Measurements from ENCODE around the gene AGFG2. TPM values are rescaled to one million over a fixed set of nuclear protein-coding genes. Genes with fewer than 3 reads are reported as not detected.

Gene AGFG2
- total RNA-seq, 4 donors from 2014 or later, result 63.8 to 154 (median 102) TPM

GRCh38 chr7:100504887-100505611 lies 34.0 kb upstream of the AGFG2 start:
- H3K4me3 ChIP-seq, result no peak overlapping the region
- no peaks in the 10 kb centered on the region for H3K36me3 ChIP-seq
- H3K27ac ChIP-seq, result no peak overlapping the region
- DNase-seq, result no peak
- TF ChIP-seq EP300 (IDR thresholded peaks at IDR 0.05; ENCODE audit: low read depth), result no peak
- no peak for TF ChIP-seq POLR2AphosphoS5 (IDR thresholded peaks at IDR 0.05)
- TF ChIP-seq POLR2A (IDR thresholded peaks at IDR 0.05), result no peak
- TF ChIP-seq, protein P1, sequence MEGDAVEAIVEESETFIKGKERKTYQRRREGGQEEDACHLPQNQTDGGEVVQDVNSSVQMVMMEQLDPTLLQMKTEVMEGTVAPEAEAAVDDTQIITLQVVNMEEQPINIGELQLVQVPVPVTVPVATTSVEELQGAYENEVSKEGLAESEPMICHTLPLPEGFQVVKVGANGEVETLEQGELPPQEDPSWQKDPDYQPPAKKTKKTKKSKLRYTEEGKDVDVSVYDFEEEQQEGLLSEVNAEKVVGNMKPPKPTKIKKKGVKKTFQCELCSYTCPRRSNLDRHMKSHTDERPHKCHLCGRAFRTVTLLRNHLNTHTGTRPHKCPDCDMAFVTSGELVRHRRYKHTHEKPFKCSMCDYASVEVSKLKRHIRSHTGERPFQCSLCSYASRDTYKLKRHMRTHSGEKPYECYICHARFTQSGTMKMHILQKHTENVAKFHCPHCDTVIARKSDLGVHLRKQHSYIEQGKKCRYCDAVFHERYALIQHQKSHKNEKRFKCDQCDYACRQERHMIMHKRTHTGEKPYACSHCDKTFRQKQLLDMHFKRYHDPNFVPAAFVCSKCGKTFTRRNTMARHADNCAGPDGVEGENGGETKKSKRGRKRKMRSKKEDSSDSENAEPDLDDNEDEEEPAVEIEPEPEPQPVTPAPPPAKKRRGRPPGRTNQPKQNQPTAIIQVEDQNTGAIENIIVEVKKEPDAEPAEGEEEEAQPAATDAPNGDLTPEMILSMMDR (IDR thresholded peaks at IDR 0.05), result no peak
- WGBS, 2 donors (ENCODE audit: low coverage in 1 of 2), result 92 to 94% methylated on average over 8 to 9 of the region's 9 CpGs
- H3K9me3 ChIP-seq, result no peaks in the 10 kb centered on the region
- H3K27me3 ChIP-seq, result no peaks in the 10 kb centered on the region
- H3K4me1 ChIP-seq, result no peaks in the 10 kb centered on the region
- in situ Hi-C loops (cut with MboI; ENCODE audit: low pct_ligation_motif_present in 1 of 4, low pct_unique_long_range_greater_than_20kb in 1 of 4, low sequenced_read_pairs in 3 of 4) (no loop called here), intact Hi-C loops (cut with DNase I; ENCODE audit: low total_unique reads) (no loop called here)

- TF ChIP-seq EP300 (IDR thresholded peaks at IDR 0.05; ENCODE audit: low read depth) (no peak), POLR2AphosphoS5 (IDR thresholded peaks at IDR 0.05) (no peak), POLR2A (IDR thresholded peaks at IDR 0.05) (no peak)
- TF ChIP-seq, protein P1 (IDR thresholded peaks at IDR 0.05), result no peak
Measured at GRCh38 chr7:100506356-100506923, 32.6 kb upstream of the AGFG2 start.

DNA sequence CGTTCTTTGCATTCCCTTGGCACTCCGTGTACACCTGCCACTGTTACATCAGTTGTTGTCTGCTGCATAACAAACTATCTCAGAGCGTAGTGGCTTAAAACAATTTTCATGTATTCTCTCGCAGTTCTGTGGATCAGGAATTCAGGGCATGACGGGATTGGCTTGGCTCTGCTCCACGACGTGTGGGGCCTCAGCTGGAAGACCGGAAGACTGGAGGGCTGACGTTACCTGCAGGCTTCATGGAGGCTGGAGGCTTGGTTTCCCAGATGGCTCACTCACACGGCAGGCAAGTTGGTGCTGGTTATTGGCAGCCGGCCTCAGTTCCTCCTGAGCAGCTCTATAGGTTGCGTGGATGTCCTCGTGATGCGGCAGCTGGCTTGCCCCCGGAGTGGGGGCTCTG lies 29.8 kb upstream of the AGFG2 start:
- Histone ChIP-seq H3K9me3 (no peaks in the 10 kb centered on the region), H3K4me3 (no peak overlapping the region), H3K27me3 (no peaks in the 10 kb centered on the region), H3K36me3 (no peaks in the 10 kb centered on the region), H3K27ac (no peak overlapping the region), H3K4me1 (no peaks in the 10 kb centered on the region)
- no peak for DNase-seq
- intact Hi-C loops (cut with DNase I; ENCODE audit: low total_unique reads), result no loop called here
- 73 to 82% methylated on average over 2 to 15 of the region's 15 CpGs for WGBS, 2 donors (ENCODE audit: low coverage in 1 of 2)
- in situ Hi-C loops (cut with MboI; ENCODE audit: low pct_ligation_motif_present in 1 of 4, low pct_unique_long_range_greater_than_20kb in 1 of 4, low sequenced_read_pairs in 3 of 4), result no loop called here
- TF ChIP-seq POLR2A (IDR thresholded peaks at IDR 0.05), result no peak
- TF ChIP-seq, protein P1 (IDR thresholded peaks at IDR 0.05), result no peak
- no peak for TF ChIP-seq EP300 (IDR thresholded peaks at IDR 0.05; ENCODE audit: low read depth)
- no peak for TF ChIP-seq POLR2AphosphoS5 (IDR thresholded peaks at IDR 0.05)

More at GRCh38 chr7:100506356-100506923, 32.6 kb upstream of the AGFG2 start:
- Histone ChIP-seq H3K27me3 (no peaks in the 10 kb centered on the region), H3K36me3 (no peaks in the 10 kb centered on the region), H3K4me3 (no peak overlapping the region), H3K9me3 (no peaks in the 10 kb centered on the region), H3K27ac (no peak overlapping the region), H3K4me1 (no peaks in the 10 kb centered on the region)
- 60 to 72% methylated on average over 1 to 8 of the region's 8 CpGs for WGBS, 2 donors (ENCODE audit: low coverage in 1 of 2)
- DNase-seq, result no peak
- in situ Hi-C loops (cut with MboI; ENCODE audit: low pct_ligation_motif_present in 1 of 4, low pct_unique_long_range_greater_than_20kb in 1 of 4, low sequenced_read_pairs in 3 of 4) (no loop called here), intact Hi-C loops (cut with DNase I; ENCODE audit: low total_unique reads) (no loop called here)

GRCh38 chr7:100510437-100511239 lies 28.4 kb upstream of the AGFG2 start:
- 82 to 83% methylated on average over 5 to 9 of the region's 9 CpGs for WGBS, 2 donors (ENCODE audit: low coverage in 1 of 2)
- no peaks in the 10 kb centered on the region for H3K9me3 ChIP-seq
- no peak for TF ChIP-seq POLR2AphosphoS5 (IDR thresholded peaks at IDR 0.05)
- TF ChIP-seq EP300 (IDR thresholded peaks at IDR 0.05; ENCODE audit: low read depth), result no peak
- TF ChIP-seq, protein P1 (IDR thresholded peaks at IDR 0.05), result no peak
- no peak for TF ChIP-seq POLR2A (IDR thresholded peaks at IDR 0.05)
- intact Hi-C loops (cut with DNase I; ENCODE audit: low total_unique reads), result no loop called here
- H3K4me1 ChIP-seq, result peaks cover 0 to 3% (median 0%) of the 10 kb centered on the region in 4 donors
- H3K36me3 ChIP-seq, result no peaks in the 10 kb centered on the region
- no peak overlapping the region for H3K4me3 ChIP-seq
- no peaks in the 10 kb centered on the region for H3K27me3 ChIP-seq
- H3K27ac ChIP-seq, result no peak overlapping the region
- no peak for DNase-seq
- in situ Hi-C loops (cut with MboI; ENCODE audit: low pct_ligation_motif_present in 1 of 4, low pct_unique_long_range_greater_than_20kb in 1 of 4, low sequenced_read_pairs in 3 of 4), result no loop called here

All from transverse colon (tissue), 4 donors.